ENCODE results near the gene SPATA3. TPM values are rescaled to one million over a fixed set of nuclear protein-coding genes. Genes with fewer than 3 reads are reported as not detected.

The SPATA3 gene
- total and polyA plus RNA-seq, 2 of the 13 experiments (the other 11 are each of a cell fraction or from before 2014, with no cell fraction given): not detected

DNA sequence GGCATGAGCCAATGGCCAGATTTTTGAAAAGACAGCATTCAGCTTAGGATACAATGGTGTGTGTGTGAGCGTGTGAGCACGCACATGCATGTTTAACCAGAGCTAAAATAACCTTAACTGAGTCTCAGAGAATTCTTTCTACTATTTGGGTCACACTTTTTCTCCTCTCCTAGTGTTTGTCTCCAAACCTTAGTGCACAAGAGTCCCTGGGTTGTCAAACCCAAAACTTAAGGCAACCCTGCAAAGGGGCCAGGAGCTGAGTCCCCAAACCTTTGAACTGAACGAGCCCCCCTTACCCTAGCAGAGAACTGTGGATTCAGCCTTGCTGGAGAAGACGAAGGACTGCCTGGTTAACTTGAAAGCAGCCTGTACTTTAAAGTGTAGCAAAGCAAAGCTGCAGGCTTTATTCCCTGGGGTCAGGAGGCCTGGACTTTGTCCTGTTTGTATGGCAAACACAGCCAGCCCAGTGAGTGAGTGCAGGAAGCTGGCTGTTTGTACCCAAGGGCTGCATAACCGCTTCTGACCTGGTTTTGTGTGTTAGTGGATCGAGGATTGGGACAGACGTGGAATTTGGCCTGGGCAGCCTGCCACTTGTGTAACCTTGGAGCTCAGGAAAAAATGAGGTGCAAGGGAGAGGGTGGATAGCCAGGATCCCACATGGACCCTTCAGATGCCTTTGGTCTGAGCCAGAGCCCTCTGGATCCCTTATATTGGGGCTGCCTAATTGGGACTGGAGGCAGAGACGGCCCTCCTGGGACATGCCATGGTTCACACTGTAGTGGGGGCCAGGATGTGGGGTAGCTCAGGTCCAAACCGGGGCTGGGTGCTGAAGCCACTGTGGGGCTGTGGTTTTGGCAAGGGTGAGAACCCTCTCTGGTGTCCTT, 54.3 kb downstream of the SPATA3 start (continued):
- TF ChIP-seq, protein P1, sequence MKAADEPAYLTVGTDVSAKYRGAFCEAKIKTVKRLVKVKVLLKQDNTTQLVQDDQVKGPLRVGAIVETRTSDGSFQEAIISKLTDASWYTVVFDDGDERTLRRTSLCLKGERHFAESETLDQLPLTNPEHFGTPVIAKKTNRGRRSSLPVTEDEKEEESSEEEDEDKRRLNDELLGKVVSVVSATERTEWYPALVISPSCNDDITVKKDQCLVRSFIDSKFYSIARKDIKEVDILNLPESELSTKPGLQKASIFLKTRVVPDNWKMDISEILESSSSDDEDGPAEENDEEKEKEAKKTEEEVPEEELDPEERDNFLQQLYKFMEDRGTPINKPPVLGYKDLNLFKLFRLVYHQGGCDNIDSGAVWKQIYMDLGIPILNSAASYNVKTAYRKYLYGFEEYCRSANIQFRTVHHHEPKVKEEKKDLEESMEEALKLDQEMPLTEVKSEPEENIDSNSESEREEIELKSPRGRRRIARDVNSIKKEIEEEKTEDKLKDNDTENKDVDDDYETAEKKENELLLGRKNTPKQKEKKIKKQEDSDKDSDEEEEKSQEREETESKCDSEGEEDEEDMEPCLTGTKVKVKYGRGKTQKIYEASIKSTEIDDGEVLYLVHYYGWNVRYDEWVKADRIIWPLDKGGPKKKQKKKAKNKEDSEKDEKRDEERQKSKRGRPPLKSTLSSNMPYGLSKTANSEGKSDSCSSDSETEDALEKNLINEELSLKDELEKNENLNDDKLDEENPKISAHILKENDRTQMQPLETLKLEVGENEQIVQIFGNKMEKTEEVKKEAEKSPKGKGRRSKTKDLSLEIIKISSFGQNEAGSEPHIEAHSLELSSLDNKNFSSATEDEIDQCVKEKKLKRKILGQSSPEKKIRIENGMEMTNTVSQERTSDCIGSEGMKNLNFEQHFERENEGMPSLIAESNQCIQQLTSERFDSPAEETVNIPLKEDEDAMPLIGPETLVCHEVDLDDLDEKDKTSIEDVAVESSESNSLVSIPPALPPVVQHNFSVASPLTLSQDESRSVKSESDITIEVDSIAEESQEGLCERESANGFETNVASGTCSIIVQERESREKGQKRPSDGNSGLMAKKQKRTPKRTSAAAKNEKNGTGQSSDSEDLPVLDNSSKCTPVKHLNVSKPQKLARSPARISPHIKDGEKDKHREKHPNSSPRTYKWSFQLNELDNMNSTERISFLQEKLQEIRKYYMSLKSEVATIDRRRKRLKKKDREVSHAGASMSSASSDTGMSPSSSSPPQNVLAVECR (CRISPR knock-in tag; IDR thresholded peaks at IDR 0.05; ENCODE audit: borderline replicate concordance): peak; percentile 84; the same call in 1 of the 2 replicates
- TF ChIP-seq ZNF253 (CRISPR knock-in tag; IDR thresholded peaks at IDR 0.05; ENCODE audit: borderline replicate concordance) (no peak), FOXP1 (IDR thresholded peaks at IDR 0.05) (peak; percentile 66; the same call in 1 of the 2 replicates), FOXP1 (CRISPR knock-in tag; IDR thresholded peaks at IDR 0.05) (peak; percentile 92), NBN (conservative IDR thresholded peaks at IDR 0.05) (no peak), ZNF235 (CRISPR knock-in tag; IDR thresholded peaks at IDR 0.05; ENCODE audit: borderline replicate concordance) (peak; percentile 16; the same call in 1 of the 2 replicates), ZFP36 (IDR thresholded peaks at IDR 0.05; ENCODE audit: borderline replicate concordance, low read depth, low read length, partially characterized antibody) (no peak), ZNF652 (CRISPR knock-in tag; IDR thresholded peaks at IDR 0.05; ENCODE audit: borderline replicate concordance, low read depth) (peak; percentile 66; the same call in 1 of the 2 replicates), JUN (CRISPR knock-in tag; IDR thresholded peaks at IDR 0.05) (peak; percentile 94), HOXD1 (CRISPR knock-in tag; IDR thresholded peaks at IDR 0.05) (peak; percentile 98), ZIK1 (CRISPR knock-in tag; IDR thresholded peaks at IDR 0.05; ENCODE audit: borderline replicate concordance, low read depth) (no peak; the same call in 1 of the 2 replicates), ZNF749 (CRISPR knock-in tag; IDR thresholded peaks at IDR 0.05; ENCODE audit: borderline replicate concordance) (peak; percentile 93), FOXK2 (IDR thresholded peaks at IDR 0.05) (peak; percentile 83)
- TF ChIP-seq, protein P2, sequence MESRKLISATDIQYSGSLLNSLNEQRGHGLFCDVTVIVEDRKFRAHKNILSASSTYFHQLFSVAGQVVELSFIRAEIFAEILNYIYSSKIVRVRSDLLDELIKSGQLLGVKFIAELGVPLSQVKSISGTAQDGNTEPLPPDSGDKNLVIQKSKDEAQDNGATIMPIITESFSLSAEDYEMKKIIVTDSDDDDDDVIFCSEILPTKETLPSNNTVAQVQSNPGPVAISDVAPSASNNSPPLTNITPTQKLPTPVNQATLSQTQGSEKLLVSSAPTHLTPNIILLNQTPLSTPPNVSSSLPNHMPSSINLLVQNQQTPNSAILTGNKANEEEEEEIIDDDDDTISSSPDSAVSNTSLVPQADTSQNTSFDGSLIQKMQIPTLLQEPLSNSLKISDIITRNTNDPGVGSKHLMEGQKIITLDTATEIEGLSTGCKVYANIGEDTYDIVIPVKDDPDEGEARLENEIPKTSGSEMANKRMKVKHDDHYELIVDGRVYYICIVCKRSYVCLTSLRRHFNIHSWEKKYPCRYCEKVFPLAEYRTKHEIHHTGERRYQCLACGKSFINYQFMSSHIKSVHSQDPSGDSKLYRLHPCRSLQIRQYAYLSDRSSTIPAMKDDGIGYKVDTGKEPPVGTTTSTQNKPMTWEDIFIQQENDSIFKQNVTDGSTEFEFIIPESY (CRISPR knock-in tag; IDR thresholded peaks at IDR 0.05): peak; percentile 83; the same call in 1 of the 2 replicates
- TF ChIP-seq, protein P3, sequence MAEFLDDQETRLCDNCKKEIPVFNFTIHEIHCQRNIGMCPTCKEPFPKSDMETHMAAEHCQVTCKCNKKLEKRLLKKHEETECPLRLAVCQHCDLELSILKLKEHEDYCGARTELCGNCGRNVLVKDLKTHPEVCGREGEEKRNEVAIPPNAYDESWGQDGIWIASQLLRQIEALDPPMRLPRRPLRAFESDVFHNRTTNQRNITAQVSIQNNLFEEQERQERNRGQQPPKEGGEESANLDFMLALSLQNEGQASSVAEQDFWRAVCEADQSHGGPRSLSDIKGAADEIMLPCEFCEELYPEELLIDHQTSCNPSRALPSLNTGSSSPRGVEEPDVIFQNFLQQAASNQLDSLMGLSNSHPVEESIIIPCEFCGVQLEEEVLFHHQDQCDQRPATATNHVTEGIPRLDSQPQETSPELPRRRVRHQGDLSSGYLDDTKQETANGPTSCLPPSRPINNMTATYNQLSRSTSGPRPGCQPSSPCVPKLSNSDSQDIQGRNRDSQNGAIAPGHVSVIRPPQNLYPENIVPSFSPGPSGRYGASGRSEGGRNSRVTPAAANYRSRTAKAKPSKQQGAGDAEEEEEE (CRISPR knock-in tag; IDR thresholded peaks at IDR 0.05; ENCODE audit: borderline replicate concordance): peak; percentile 74; the same call in 1 of the 2 replicates
- TF ChIP-seq, protein P4, sequence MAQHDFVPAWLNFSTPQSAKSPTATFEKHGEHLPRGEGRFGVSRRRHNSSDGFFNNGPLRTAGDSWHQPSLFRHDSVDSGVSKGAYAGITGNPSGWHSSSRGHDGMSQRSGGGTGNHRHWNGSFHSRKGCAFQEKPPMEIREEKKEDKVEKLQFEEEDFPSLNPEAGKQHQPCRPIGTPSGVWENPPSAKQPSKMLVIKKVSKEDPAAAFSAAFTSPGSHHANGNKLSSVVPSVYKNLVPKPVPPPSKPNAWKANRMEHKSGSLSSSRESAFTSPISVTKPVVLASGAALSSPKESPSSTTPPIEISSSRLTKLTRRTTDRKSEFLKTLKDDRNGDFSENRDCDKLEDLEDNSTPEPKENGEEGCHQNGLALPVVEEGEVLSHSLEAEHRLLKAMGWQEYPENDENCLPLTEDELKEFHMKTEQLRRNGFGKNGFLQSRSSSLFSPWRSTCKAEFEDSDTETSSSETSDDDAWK (CRISPR knock-in tag; IDR thresholded peaks at IDR 0.05): no peak
- TF ChIP-seq, protein P5, sequence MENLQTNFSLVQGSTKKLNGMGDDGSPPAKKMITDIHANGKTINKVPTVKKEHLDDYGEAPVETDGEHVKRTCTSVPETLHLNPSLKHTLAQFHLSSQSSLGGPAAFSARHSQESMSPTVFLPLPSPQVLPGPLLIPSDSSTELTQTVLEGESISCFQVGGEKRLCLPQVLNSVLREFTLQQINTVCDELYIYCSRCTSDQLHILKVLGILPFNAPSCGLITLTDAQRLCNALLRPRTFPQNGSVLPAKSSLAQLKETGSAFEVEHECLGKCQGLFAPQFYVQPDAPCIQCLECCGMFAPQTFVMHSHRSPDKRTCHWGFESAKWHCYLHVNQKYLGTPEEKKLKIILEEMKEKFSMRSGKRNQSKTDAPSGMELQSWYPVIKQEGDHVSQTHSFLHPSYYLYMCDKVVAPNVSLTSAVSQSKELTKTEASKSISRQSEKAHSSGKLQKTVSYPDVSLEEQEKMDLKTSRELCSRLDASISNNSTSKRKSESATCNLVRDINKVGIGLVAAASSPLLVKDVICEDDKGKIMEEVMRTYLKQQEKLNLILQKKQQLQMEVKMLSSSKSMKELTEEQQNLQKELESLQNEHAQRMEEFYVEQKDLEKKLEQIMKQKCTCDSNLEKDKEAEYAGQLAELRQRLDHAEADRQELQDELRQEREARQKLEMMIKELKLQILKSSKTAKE (CRISPR knock-in tag; IDR thresholded peaks at IDR 0.05; ENCODE audit: borderline replicate concordance): peak; percentile 98
